Umbilical cord (tissue), 2 donors: Measurements from ENCODE around the gene SPATA17. TPM values are rescaled to one million over a fixed set of nuclear protein-coding genes. Genes with fewer than 3 reads are reported as not detected.
"Not testable (repeated sequence)": the region's sequence is repeated elsewhere in the genome, so short reads cannot be mapped to it uniquely, and the experiment has no call there.

ENCODE experiments used
- DNase-seq: peaks from one replicate; pipeline ENCODE4 v3.0.0-alpha.2; 2015; ENCODE audit warnings: low spot score
- total RNA-seq: library from RNA; depleted of rRNA; stranded (reverse); fragments of >200 nt; gene quantifications from one replicate; pipeline ENCODE4 v1.2.3, GENCODE V29; 2014; ENCODE audit warnings: low replicate concordance; ENCODE audit not compliant: insufficient read depth

SPATA17 gene, protein sequence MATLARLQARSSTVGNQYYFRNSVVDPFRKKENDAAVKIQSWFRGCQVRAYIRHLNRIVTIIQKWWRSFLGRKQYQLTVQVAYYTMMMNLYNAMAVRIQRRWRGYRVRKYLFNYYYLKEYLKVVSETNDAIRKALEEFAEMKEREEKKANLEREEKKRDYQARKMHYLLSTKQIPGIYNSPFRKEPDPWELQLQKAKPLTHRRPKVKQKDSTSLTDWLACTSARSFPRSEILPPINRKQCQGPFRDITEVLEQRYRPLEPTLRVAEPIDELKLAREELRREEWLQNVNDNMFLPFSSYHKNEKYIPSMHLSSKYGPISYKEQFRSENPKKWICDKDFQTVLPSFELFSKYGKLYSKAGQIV
- 20.9 TPM for total RNA-seq

DNA sequence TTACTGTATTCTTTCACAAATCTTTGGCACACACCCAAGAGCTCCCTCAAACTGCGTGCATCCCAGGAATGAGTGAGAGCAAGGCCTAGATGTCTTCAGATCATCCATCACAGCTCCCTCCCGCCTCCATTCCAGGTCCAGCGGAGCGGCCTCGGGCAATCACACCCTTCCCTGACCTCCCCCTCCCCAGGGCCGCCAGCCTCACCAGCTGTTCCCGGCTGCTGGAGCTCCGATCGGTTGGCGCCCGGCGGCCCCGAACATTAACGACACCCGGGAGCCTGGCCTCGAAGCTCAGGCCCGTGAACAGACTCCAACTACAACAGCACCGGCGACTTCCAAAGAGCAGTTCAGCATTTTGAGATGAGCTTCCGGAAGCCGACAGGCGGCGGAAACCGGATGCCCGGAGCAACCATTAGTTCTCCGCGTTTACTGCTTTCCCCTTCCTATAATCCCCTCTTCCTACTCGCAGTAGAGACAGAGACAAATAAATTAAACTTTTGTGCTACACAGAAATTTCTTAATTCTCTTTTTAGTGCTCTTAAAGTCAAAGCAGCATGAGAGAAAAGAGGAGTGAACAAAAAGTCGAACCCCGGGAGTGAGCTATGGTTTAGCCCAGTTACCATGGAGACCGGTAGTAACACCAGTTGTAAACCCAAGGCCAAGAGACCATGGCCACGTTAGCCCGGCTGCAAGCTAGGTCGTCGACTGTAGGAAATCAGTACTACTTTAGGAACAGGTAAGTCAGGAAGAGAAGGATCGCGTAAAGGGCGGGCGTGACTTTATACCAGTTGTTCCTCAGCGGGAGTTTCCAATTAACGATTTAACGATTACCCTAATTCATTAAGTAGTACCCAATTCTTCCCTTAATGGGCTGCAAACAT lies at the start of gene SPATA17, which contains the start of gene GPATCH2:
SPATA17 (plus strand) TSS at position 634 of the 881 bp plus-strand sequence; CDS start at position 669, 35 bp downstream.
GPATCH2 (minus strand) TSS at position 380 of the 881 bp plus-strand sequence; CDS start at position 261, 119 bp downstream.
- peak; percentile 94 for DNase-seq

DNA sequence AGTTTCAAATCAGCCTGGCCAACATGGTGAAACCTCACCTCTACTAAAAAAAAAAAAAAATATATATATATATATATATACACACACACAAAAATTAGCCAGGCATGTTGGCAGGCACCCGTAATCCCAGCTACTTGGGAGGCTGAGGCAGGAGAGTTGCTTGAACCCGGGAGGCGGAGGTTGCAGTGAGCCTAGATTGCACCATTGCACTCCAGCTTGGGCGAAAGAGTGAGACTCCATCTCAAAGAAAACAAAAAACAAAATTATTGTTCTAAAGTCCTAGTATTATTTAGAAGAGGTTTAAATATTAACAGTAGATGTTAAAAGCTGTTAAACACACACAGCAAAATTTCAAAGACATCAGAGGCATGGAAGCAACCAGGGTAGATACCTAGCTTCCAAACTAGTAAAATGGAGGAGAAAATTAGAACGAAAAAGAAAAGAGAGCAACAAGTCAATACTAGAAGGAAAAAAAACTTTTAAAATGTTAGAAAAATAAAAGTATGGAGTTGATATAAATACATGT lies 46.8 kb upstream of the SPATA17 start:
- not testable (repeated sequence) for DNase-seq

DNA sequence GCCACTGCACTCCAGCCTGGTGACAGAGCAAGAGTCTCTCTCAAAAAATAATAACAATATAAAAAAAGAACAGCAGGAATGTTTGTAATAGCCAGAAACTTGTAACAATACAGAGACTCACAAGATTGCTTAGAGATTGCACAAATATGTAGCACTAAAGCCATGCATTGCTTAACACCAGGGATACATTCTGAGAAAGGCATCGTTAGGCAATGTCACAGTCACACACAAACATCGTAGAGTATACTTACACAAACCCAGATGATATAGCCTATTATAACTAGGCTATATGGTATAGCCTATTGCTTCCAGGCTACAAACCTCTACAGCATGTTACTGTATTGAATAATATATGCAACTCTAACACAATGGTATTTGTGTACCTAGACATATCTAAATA lies 45.6 kb upstream of the SPATA17 start:
- no peak for DNase-seq

DNA sequence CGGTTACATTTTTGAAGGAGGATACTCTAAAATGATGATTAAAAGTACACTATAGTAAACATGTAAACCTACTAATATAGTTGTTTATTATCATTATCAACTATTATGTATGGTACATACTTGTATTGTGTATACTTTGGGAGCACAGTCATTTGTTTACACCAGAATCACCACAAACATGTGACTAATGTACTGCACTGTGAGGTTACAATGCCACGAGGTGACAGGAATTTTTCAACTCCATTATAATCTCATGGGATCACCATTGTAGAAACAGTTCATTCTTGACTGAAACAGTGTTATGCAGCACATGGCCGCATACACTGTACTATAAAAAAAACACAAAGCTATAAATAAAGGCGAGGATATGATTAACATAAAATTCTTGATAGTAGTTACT lies 44.6 kb upstream of the SPATA17 start:
- no peak for DNase-seq

DNA sequence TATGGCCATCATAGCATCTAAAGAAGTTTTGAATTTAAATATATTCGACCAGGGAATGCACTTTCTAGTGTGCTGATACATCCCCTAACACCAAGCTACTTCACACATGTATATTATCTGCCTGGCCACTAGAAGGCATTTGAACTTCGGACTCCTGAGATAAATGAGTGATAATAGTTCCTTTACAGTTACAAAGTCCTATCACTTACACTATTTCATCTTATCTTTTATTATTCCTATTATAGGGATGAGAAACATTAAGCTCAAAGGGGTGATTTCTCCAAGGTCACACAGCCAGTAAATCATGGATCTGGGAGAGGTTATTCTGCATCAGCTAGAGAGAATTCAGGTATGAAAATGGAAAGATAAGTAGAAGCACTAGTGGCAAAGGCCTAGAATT lies 40.5 kb upstream of the SPATA17 start:
- no peak for DNase-seq

DNA sequence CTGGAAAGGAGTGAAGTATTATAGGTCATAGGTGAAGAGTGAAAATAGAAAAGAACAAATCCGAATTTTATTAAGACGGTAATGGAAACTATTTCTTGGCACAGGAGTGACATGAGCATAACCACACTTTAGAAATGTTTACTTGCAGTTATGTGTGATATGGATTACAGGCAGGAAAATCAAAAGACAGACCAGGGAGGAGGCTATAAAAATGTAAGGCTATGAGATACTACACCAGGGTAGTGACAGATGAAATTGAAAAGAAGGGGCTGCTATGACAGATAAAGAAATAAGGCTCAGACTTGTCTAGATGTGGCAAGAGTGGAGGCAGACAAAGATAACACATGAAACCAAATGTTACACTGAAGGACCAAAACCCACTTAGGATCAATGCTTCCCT lies 32.0 kb upstream of the SPATA17 start:
- no peak for DNase-seq

DNA sequence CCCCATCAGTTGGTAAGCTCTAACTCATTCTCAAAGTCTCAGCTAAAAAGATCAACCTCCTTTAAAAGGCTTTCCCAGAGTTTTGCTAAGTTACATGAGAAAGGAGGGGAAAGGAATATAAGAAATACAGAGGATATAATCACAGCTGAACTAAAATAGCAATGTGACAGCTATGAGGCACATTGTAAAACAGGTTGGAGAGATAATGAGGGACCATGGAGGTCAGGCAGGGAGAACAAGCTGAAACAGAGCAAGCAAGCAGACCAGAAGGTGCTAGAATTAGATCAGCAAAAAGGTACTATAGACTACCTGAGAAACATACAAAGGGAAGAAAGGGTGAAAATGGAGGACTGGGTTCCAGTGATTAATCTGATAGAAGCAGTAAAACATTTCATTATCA lies 28.8 kb upstream of the SPATA17 start:
- DNase-seq: no peak

DNA sequence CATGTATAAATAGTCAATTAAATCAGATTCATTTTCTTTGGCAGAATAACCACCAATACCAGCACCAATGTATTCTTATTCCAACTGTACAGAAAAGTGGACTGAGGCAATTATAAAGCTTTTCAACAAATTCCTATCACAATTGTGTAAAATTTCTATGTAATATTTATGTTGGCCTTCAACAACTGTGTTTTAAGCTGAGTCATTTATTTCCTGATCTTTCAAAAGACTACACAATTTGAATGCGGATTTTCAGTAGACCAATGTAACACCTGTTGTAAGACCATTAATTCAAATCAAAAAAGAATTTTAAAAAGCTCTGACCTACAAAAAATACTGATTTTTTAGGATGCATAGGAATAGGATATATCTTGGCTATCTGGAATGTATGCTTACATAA lies 25.8 kb upstream of the SPATA17 start:
- DNase-seq: no peak

DNA sequence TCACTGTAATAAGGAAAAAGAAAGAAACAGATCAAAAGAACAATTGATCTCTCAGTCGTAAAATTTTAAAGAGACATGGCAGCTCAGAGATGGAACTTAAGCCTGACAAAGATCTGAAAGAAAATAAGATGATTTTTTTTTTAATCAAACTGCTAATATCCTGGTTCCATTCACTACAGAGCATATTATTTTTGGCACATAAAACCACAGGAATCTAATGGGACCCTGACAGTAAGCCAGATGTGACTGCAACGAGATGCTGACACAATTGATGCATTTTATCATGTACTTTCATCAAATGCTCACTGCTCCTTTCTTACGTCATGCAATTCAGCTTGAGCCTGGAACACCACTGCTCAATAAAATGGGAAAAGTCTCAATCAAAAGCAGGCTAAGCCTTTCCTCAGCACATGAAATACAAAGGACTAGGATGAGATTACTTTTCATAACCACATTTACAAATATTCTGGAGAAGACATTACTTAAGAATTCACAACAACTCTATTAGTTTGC lies 16.9 kb upstream of the SPATA17 start:
- no peak for DNase-seq

DNA sequence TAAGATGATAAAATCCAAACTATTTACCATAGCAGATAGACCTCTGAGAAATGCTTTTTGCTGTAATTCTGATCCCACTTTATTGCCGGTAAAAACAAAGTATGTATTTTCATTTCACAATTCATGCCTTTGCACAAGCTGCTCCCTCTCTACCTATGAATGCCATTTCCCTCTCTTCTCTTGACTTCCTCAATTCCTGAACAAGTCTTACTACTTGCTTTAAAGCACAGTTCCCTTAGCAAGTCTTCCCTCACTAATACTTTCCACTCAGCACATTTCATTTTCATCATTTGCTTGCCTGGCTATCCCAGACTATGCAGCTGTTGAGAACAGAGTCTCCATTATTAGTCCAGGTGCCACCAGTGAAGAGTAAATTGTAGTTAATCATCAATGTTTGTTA lies 14.0 kb upstream of the SPATA17 start:
- peak; percentile 5 for DNase-seq

DNA sequence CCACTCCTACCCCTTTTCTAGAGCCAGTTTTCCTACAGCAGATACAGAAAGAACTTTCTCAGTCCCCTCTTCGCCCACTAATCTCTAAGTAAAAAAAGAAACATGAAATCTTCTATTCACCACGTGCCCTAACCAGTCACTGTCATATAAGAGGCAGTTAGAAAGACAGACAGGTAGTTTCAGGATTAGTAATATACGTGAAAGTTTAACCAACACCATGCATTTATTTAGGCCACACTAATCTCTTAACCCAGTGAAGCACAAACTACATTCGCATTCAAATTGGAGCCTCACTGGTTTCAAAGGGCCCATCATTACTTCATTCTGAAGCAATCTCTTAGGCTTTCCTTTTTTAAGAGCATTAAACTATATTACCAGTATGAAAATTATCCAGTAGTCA lies 10.3 kb upstream of the SPATA17 start:
- DNase-seq: no peak

DNA sequence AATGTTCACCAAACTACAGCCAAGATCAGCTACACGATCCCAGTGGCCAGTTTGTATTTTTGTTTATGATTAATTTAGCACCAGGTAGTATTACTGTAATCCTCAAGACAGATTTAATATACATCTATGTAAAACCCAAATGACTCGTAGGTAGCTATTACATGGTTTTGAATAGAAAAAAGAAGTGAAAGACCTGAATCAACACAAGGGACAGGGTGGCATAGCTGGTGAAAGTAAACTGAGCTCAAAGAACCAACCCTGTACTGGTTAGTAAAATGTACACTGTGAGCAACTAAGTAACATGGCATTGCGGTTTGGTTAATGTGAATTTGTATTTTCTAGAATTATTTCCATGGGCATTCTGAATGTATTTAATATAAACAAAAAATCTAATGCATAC lies 9.1 kb upstream of the SPATA17 start:
- DNase-seq: no peak

DNA sequence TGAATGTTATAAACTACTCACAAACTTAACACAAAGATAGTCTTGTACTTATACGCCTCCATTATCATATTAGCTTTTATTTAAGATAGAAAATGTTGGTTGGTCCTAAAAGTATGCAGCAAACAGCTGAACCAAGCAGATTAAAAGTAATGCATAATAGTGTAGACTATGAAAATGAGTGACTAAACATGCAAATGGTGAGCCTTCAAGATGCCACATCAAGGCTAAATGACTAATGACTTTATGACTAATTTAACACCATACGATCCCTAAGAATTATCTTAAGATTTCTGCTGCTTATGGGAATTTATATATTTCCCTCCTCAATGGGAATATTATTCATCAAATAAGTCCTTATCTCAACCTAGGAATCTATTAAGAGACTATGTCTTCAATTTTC lies 4.8 kb upstream of the SPATA17 start:
- DNase-seq: no peak

DNA sequence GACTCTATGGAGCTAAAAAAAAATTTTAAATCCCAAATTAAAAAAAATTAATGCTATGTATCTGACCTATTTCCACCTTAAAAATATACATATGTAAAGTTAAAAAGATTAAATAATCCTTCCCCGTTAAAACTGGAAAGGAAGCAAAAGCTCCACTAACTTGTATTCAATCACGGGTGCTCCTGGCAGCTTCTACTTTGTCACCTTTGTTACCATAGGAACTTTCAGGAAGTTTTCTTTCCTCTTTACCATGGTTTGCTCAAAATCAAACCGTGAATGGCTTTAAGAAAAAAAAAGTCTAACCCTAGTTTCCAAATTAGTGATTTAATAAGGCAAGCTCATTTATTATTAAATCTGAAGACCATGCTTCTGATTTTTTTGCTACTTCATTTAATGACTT lies 3.7 kb upstream of the SPATA17 start:
- DNase-seq: no peak

DNA sequence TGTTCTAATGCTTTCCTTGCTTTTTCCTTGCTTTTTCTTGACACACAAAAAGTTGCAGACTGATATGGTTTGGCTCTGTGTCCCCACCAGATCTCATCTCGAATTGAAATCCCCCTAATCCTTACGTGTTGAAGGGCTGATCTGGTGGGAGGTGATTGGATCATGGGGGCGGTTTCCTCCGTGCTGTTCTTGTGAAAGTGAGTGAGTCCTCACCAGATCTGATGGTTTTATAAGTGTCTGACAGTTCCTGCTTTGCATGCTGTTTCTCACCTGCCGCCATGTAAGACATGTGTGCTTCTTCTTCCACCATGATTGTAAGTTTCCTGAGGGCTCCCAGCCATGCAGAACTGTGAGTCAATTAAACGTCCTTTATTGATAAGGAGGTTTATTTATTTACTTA lies 11.3 kb downstream of the SPATA17 start:
- DNase-seq: no peak

DNA sequence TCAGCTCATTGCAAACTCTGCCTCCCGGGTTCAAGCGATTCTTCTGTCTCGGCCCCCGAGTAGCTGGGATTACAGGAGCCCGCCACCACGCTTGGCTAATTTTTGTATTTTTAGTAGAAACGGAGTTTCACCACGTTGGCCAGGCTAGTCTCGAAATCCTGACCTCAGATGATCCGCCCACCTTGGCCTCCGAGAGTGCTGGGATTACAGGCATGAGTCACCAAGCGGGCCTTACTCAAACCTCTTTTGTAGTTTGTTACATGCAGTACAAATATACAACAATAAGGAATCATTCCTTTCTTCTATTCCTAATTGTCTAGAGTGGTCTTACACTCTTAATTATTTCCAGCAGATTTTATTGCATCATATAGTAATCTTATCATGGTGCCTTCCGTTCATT lies 16.6 kb downstream of the SPATA17 start:
- no peak for DNase-seq

DNA sequence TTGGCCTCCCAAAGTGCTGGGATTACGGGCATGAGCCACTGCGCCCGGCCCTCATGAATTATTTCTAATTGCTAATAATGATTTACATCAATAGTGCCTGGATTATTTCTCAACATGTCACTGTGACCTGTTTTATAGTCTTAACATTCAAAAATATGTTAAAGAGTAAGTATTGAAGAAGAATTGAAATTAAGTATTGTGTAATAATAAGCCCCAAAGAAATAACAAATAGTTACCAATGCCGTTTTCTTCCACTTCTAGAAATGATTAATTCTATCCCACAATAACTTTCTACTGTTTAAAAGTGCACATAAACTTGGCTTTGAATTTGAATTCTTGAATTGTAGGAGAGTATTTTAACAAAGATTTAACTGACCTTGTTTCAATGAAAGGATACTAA lies 19.5 kb downstream of the SPATA17 start:
- no peak for DNase-seq

DNA sequence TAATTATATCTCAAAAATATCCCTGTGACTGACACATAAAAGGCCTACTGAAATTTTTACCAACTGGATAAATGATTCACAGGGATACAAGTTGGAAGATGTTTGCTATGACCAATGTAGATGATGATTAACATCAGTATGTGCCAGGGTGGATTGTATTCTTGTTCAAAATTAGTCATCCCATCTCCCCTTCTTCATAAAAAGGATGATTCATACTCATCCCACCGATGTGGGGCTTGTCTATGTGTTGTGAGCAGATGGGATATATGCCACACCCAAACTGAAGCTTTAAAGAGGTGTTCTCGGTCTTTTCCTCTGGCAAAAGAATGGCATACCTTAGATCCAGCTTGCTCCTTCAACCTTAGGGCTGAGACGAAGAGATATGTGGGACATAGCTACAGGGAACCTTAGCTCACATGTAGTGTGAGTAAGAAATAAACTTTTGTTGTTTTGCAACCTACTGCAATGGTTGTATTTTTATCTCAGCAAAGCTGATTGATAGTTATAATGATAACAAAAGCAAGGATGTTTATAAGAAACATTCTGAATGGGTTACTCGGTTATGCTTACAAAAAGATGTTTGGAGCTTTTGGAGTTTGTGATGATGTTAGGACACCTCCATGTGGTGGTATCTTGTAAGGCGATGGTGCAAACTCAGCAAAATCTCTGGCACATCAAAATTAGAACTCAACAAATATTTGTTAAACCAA lies 29.4 kb downstream of the SPATA17 start:
- peak; percentile 11 for DNase-seq

DNA sequence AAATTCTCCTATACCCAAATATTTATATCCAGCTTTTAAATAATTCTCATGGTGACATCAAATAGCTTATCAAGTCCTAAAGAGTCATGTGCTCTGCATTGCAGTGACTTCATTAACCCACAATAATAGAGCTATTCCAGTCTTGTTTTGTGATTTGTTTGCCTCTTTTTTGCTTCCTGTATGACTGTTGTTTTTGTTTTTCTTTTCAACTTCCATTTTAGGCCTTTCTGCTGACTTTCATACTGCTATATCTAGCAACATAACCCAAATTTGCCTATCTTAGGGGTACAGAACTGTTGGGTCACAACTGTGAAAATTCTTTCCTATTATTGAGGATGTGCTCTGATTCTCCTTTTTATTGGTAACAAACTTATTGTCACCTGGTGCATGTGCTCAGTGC lies 30.3 kb downstream of the SPATA17 start:
- no peak for DNase-seq

DNA sequence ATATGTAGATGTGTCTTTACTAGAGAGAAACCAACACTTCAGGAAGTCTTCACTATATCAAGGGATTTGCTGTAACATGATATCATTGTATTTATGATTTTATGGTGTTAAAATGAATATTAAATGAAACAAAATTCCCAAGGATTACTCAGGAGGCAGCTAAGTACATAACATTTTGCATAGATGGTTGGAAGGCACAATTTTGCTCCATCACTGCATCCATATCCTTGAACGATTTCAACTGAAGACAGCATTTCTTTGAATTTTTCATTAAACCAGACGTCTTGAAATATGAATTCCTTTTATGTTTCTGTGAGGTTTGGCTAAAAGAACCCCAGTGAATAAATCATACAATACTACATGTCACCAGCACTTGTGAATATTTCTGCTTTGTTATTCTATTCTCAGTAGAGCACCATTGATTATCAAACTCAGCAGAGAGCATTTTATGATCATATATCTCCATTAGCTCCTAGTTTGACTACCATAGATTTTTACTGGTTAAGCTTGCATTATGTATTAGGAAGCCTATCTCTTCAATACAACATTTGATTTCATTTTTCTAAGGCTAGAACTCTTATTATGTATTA lies 37.3 kb downstream of the SPATA17 start:
- DNase-seq: no peak

DNA sequence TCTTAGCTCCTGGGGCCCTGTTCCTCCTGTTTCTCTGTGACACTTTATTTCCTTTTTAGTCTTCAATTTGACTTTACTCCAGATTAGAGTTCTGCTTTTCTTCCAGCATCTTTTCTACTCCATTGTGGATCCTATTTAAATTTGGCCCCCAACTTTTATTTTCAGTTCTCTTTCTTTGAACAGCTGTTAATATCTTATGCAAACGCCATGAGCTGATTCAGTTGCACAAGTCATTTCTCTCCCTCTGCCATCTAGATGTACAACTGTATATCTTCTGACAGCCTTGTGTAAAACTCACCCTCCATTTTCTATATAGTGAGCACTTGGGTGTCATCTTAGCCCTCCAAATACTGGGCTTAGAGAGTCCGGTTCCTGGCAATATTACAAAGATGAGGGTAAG lies 42.2 kb downstream of the SPATA17 start:
- peak; percentile 10 for DNase-seq
